ENCODE measurements around the gene FBXO44.

FBXO44 gene

GRCh38 chr1:11653861-11654136, 878 bp upstream of the FBXO44 start:
- no peak overlapping the region for H3K27ac ChIP-seq (ENCODE audit: extremely low read depth, low read depth, low read length)
- ChIA-PET CTCF (interaction anchor here (0.7 to 1.9 kb wide), 5 partner anchors 10 to 140 kb away, joined by 3 to 15 read pairs (median 7); partner anchors contain the start of gene FBXO6), POLR2A (interaction anchor here (0.9 to 1.4 kb wide), 3 partner anchors 10 to 255 kb away, joined by 3 to 5 read pairs (median 4); partner anchors contain the start of gene FBXO6)
- no peaks in the 10 kb centered on the region for H3K9me3 ChIP-seq (ENCODE audit: control insufficient read depth, insufficient read depth, low read depth, low read length)
- H3K4me1 ChIP-seq (ENCODE audit: control insufficient read depth, insufficient read depth, low read length): no peaks in the 10 kb centered on the region
- H3K4me3 ChIP-seq (ENCODE audit: low read depth, low read length): no peak overlapping the region
- peaks cover 4 to 30% of the 10 kb centered on the region in 2 experiments; a peak in 2 of 3 replicates for H3K36me3 ChIP-seq (ENCODE audit: control insufficient read depth in 2 of 2, insufficient read depth in 1 of 2, low read length in 2 of 2)
- TF ChIP-seq ZNF366 (tag by site-specific recombination; conservative IDR thresholded peaks at IDR 0.05) (no peak), ZNF16 (tag by site-specific recombination; IDR thresholded peaks at IDR 0.05; ENCODE audit: low read depth) (no peak), ZFHX2 (tag by site-specific recombination; conservative IDR thresholded peaks at IDR 0.05) (no peak), ZBTB49 (tag by site-specific recombination; IDR thresholded peaks at IDR 0.05; ENCODE audit: low read depth) (no peak), ELK4 (IDR thresholded peaks at IDR 0.05; ENCODE audit: borderline replicate concordance, low read depth, low read length) (no peak), ZNF473 (tag by site-specific recombination; IDR thresholded peaks at IDR 0.05) (no peak), ZNF513 (tag by site-specific recombination; IDR thresholded peaks at IDR 0.05) (no peak), ZNF843 (tag by site-specific recombination; IDR thresholded peaks at IDR 0.05) (no peak), AEBP2 (tag by site-specific recombination; IDR thresholded peaks at IDR 0.05; ENCODE audit: borderline replicate concordance) (no peak), ZNF350 (tag by site-specific recombination; IDR thresholded peaks at IDR 0.05) (no peak), ZNF501 (tag by site-specific recombination; IDR thresholded peaks at IDR 0.05) (no peak), ZNF211 (tag by site-specific recombination; IDR thresholded peaks at IDR 0.05; ENCODE audit: low read depth) (no peak), ZNF600 (tag by site-specific recombination; IDR thresholded peaks at IDR 0.05) (no peak), ZNF121 (tag by site-specific recombination; IDR thresholded peaks at IDR 0.05) (no peak), ZNF677 (tag by site-specific recombination; IDR thresholded peaks at IDR 0.05) (no peak), ZFP3 (tag by site-specific recombination; IDR thresholded peaks at IDR 0.05; ENCODE audit: low read depth) (no peak), ZNF529 (tag by site-specific recombination; IDR thresholded peaks at IDR 0.05; ENCODE audit: insufficient replicate concordance) (no peak), CTCF (tag by site-specific recombination; IDR thresholded peaks at IDR 0.05) (no peak), ZBTB7A (tag by site-specific recombination; IDR thresholded peaks at IDR 0.05; ENCODE audit: low read depth) (no peak), ATF2 (tag by site-specific recombination; IDR thresholded peaks at IDR 0.05; ENCODE audit: low read depth) (no peak)
